ENCODE results near the gene P3H1.

Gene P3H1

GRCh38 chr1:42765832-42766740 is 742 bp downstream of the P3H1 start:
- peak overlapping the region; percentile 96 to 100 for H3K4me3 ChIP-seq (replicated peaks in 1 of 2; ENCODE audit: low read depth in 2 of 2, low read length in 2 of 2)
- peak; percentile 72 for TF ChIP-seq CTCF (IDR thresholded peaks at IDR 0.05; ENCODE audit: low read depth, low read length)
- DNase-seq (ENCODE audit: low read depth in 2 of 2): peak; percentile 79 to 85

- H3K4me3 ChIP-seq (replicated peaks in 1 of 2; ENCODE audit: low read depth in 2 of 2, low read length in 2 of 2): peak overlapping the region; percentile 96 to 100
- DNase-seq (ENCODE audit: low read depth in 2 of 2): peak; percentile 29 to 32
- TF ChIP-seq CTCF (IDR thresholded peaks at IDR 0.05; ENCODE audit: low read depth, low read length): no peak
These were observed 1.6 kb downstream of the P3H1 start for GRCh38 chr1:42765269-42765668.

- no peak overlapping the region for H3K4me3 ChIP-seq (replicated peaks in 1 of 2; ENCODE audit: low read depth in 2 of 2, low read length in 2 of 2)
- TF ChIP-seq CTCF (IDR thresholded peaks at IDR 0.05; ENCODE audit: low read depth, low read length): no peak
- no peak for DNase-seq (ENCODE audit: low read depth in 2 of 2)
These were observed 4.6 kb downstream of the P3H1 start for GRCh38 chr1:42762269-42762668.

GRCh38 chr1:42761567-42761966 is 5.3 kb downstream of the P3H1 start:
- no peak for TF ChIP-seq CTCF (IDR thresholded peaks at IDR 0.05; ENCODE audit: low read depth, low read length)
- H3K4me3 ChIP-seq (replicated peaks in 1 of 2; ENCODE audit: low read depth in 2 of 2, low read length in 2 of 2): no peak overlapping the region

GRCh38 chr1:42759114-42759513 is 7.7 kb downstream of the P3H1 start:
- no peak overlapping the region for H3K4me3 ChIP-seq (replicated peaks in 1 of 2; ENCODE audit: low read depth in 2 of 2, low read length in 2 of 2)
- no peak for DNase-seq (ENCODE audit: low read depth in 2 of 2)
- no peak for TF ChIP-seq CTCF (IDR thresholded peaks at IDR 0.05; ENCODE audit: low read depth, low read length)

More at GRCh38 chr1:42761567-42761966, 5.3 kb downstream of the P3H1 start:
- DNase-seq (ENCODE audit: low read depth in 2 of 2): no peak

GRCh38 chr1:42758641-42759040 is 8.2 kb downstream of the P3H1 start:
- DNase-seq (ENCODE audit: low read depth in 2 of 2): no peak
- no peak overlapping the region for H3K4me3 ChIP-seq (replicated peaks in 1 of 2; ENCODE audit: low read depth in 2 of 2, low read length in 2 of 2)
- no peak for TF ChIP-seq CTCF (IDR thresholded peaks at IDR 0.05; ENCODE audit: low read depth, low read length)
